ENCODE data around the gene CCNJL.

The CCNJL gene

GRCh38 chr5:160290751-160291150, 21.6 kb downstream of the CCNJL start:
- no peak for DNase-seq (ENCODE audit: low spot score)

- DNase-seq (ENCODE audit: low spot score), result no peak
Measured at GRCh38 chr5:160289721-160290120, 22.6 kb downstream of the CCNJL start.

GRCh38 chr5:160289356-160289651, 23.1 kb downstream of the CCNJL start:
- DNase-seq (ENCODE audit: low spot score), result no peak

GRCh38 chr5:160287378-160288051, 24.8 kb downstream of the CCNJL start:
- peak; percentile 79 for DNase-seq (ENCODE audit: low spot score)

- DNase-seq (ENCODE audit: low spot score), result no peak
Measured at GRCh38 chr5:160286947-160287346, 25.4 kb downstream of the CCNJL start.

- DNase-seq (ENCODE audit: low spot score), result no peak
Measured at GRCh38 chr5:160285316-160285715, 27.0 kb downstream of the CCNJL start.

- DNase-seq (ENCODE audit: low spot score), result no peak
Measured at GRCh38 chr5:160284291-160284873, 28.0 kb downstream of the CCNJL start.

GRCh38 chr5:160281275-160281674, 31.1 kb downstream of the CCNJL start:
- DNase-seq (ENCODE audit: low spot score), result no peak

GRCh38 chr5:160280384-160281095, 31.8 kb downstream of the CCNJL start:
- DNase-seq (ENCODE audit: low spot score), result no peak

- peak; percentile 65 for DNase-seq (ENCODE audit: low spot score)
Measured at GRCh38 chr5:160278343-160278742, 34.0 kb downstream of the CCNJL start.

- DNase-seq (ENCODE audit: low spot score), result no peak
Measured at GRCh38 chr5:160274483-160274931, 37.9 kb downstream of the CCNJL start.

- DNase-seq (ENCODE audit: low spot score), result no peak
Measured at GRCh38 chr5:160272889-160273288, 39.5 kb downstream of the CCNJL start.

- no peak for DNase-seq (ENCODE audit: low spot score)
Measured at GRCh38 chr5:160272264-160272663, 40.1 kb downstream of the CCNJL start.

- no peak for DNase-seq (ENCODE audit: low spot score)
Measured at GRCh38 chr5:160271836-160272235, 40.5 kb downstream of the CCNJL start.

GRCh38 chr5:160271396-160271795, 41.0 kb downstream of the CCNJL start:
- no peak for DNase-seq (ENCODE audit: low spot score)

- no peak for DNase-seq (ENCODE audit: low spot score)
Measured at GRCh38 chr5:160270704-160271103, 41.7 kb downstream of the CCNJL start.

GRCh38 chr5:160269017-160269416, 43.3 kb downstream of the CCNJL start:
- no peak for DNase-seq (ENCODE audit: low spot score)

- no peak for DNase-seq (ENCODE audit: low spot score)
Measured at GRCh38 chr5:160268121-160268520, 44.2 kb downstream of the CCNJL start.

- no peak for DNase-seq (ENCODE audit: low spot score)
Measured at GRCh38 chr5:160266752-160267345, 45.5 kb downstream of the CCNJL start.

GRCh38 chr5:160266044-160266443, 46.3 kb downstream of the CCNJL start:
- DNase-seq (ENCODE audit: low spot score), result no peak

- DNase-seq (ENCODE audit: low spot score), result no peak
Measured at GRCh38 chr5:160263326-160263855, 49.0 kb downstream of the CCNJL start.

GRCh38 chr5:160262151-160263074, 50.0 kb downstream of the CCNJL start:
- peak; percentile 84 for DNase-seq (ENCODE audit: low spot score)
